GM12878 (cell line): Measurements from ENCODE around the gene S100A14. TPM values are rescaled to one million over a fixed set of nuclear protein-coding genes. Genes with fewer than 3 reads are reported as not detected.

Experiments used
- ATAC-seq: fragments of 200-7000 bp; cut with Tn5 transposase; 3 replicates; pipeline ENCODE4 v1.9.1; 2020; ENCODE audit warnings: mild to moderate bottlenecking, moderate library complexity
- BruUV-seq: library from RNA; stranded (reverse); fragments of 400-500 nt; replicated peaks from 2 replicates; lab custom pipeline; 2021; lab: Mats Ljungman, UMichigan
- CTCF ChIA-PET: fragments of 300-600 bp; sonication (Branson Sonifier 250); formaldehyde crosslinking; extraction: SDS; loops from one replicate; lab custom pipeline; 2021; ENCODE audit warnings: inconsistent platforms; lab: Yijun Ruan, JAX
- POLR2A ChIA-PET: fragments of 350-600 bp; formaldehyde crosslinking; extraction: SDS; loops from one replicate; lab custom pipeline; 2021; ENCODE audit warnings: inconsistent platforms; lab: Charles Lee
- RAD21 ChIA-PET: fragments of 300-600 bp; sonication (Branson Sonifier 250); formaldehyde crosslinking; loops from one replicate; lab custom pipeline; 2023; ENCODE audit warnings: antibody characterized with exemption; ENCODE audit not compliant: unreplicated experiment; lab: Charles Lee
- SMC1A ChIA-PET: fragments of 300-600 bp; sonication (Branson Sonifier 250); formaldehyde crosslinking; loops from one replicate; lab custom pipeline; 2023; ENCODE audit not compliant: unreplicated experiment, uncharacterized antibody; lab: Charles Lee
- DNase-seq: peaks from one replicate; pipeline ENCODE4 v3.0.0-alpha.2; 2011; ENCODE audit warnings: low read depth, low spot score
- FAIRE-seq: peaks from 3 replicates; lab custom pipeline; 2011; peaks lifted over from hg19 to GRCh38; lab: Jason Lieb, UNC
- H2AFZ ChIP-seq: 2 replicates; pipeline ENCODE4 v1.6.0; 2011; ENCODE audit warnings: low read depth, low read length, control low read depth; ENCODE audit not compliant: control insufficient read depth
- H3K27ac ChIP-seq: 2 replicates; pipeline ENCODE4 v1.5.1; 2011; ENCODE audit warnings: control low read depth; ENCODE audit not compliant: control insufficient read depth, insufficient read depth
- H3K27me3 ChIP-seq, 2 experiments: replicated peaks in 1 of 2; 2 replicates each; pipeline versions ENCODE4 v1.6.0 to v1.6.1; 2011; ENCODE audit warnings: low read length in 1 of 2; ENCODE audit not compliant: control insufficient read depth in 2 of 2, insufficient read depth in 2 of 2
- H3K36me3 ChIP-seq, 2 experiments: 2 replicates each; pipeline ENCODE4 v1.5.1; 2011; ENCODE audit warnings: low read length in 1 of 2; ENCODE audit not compliant: control insufficient read depth in 2 of 2, insufficient read depth in 2 of 2
- H3K4me1 ChIP-seq: 2 replicates; pipeline ENCODE4 v1.6.1; 2011; ENCODE audit warnings: mild to moderate bottlenecking, low read length, moderate library complexity, mixed read lengths; ENCODE audit not compliant: control insufficient read depth, insufficient read depth
- H3K4me2 ChIP-seq: 2 replicates; pipeline ENCODE4 v1.6.0; 2011; ENCODE audit warnings: control low read depth; ENCODE audit not compliant: control insufficient read depth, insufficient read depth
- H3K4me3 ChIP-seq: fragments of 200-600 bp; sonication (generic); 2 replicates; pipeline ENCODE4 v1.5.1; 2016
- H3K79me2 ChIP-seq: 2 replicates; pipeline ENCODE4 v1.6.0; 2011; ENCODE audit warnings: low read length; ENCODE audit not compliant: control insufficient read depth, insufficient read depth
- H3K9ac ChIP-seq: 2 replicates; pipeline ENCODE4 v1.8.0; 2011; ENCODE audit warnings: low read length, control low read depth, mixed read lengths; ENCODE audit not compliant: control insufficient read depth, insufficient read depth
- H3K9me3 ChIP-seq: replicated peaks from 3 replicates; pipeline ENCODE4 v1.5.1; 2011; ENCODE audit warnings: mild to moderate bottlenecking, low read length; ENCODE audit not compliant: control insufficient read depth, insufficient read depth
- H4K20me1 ChIP-seq: 2 replicates; pipeline ENCODE4 v1.6.0; 2011; ENCODE audit not compliant: control insufficient read depth, insufficient read depth
- BRCA1 ChIP-seq: IDR thresholded peaks from 2 replicates; pipeline ENCODE4 v1.6.1; 2011; ENCODE audit warnings: low read depth, low read length, improper control_type of control experiment
- CBX3 ChIP-seq: fragments of 200-600 bp; sonication (generic); IDR thresholded peaks from 2 replicates; pipeline ENCODE4 v1.6.1; 2016; ENCODE audit warnings: low read depth, borderline replicate concordance
- EED ChIP-seq: sonication (generic); IDR thresholded peaks from 2 replicates; pipeline ENCODE4 v1.6.1; 2016; ENCODE audit warnings: antibody characterized with exemption, low read depth
- FOS ChIP-seq: IDR thresholded peaks from 3 replicates; pipeline ENCODE4 v1.6.1; 2011; ENCODE audit warnings: borderline replicate concordance; ENCODE audit not compliant: insufficient read length; ENCODE audit errors: extremely low read depth
- HDAC2 ChIP-seq: fragments of 200-600 bp; sonication (generic); IDR thresholded peaks from 2 replicates; pipeline ENCODE4 v1.6.1; 2017
- IKZF1 ChIP-seq: fragments of 450-650 bp; conservative IDR thresholded peaks from 2 replicates; pipeline ENCODE4 v1.6.1; 2017; ENCODE audit warnings: antibody characterized with exemption, mild to moderate bottlenecking
- IKZF2 ChIP-seq, 2 experiments: fragments of 450-650 bp; IDR thresholded peaks; 2 replicates each; pipeline ENCODE4 v1.6.1; 2017; ENCODE audit warnings: mild to moderate bottlenecking in 2 of 2, moderate library complexity in 2 of 2
- KDM1A ChIP-seq: fragments of 200-600 bp; sonication (generic); IDR thresholded peaks from 2 replicates; pipeline ENCODE4 v1.6.1; 2016; ENCODE audit warnings: borderline replicate concordance
- MTA2 ChIP-seq: fragments of 450-650 bp; IDR thresholded peaks from 2 replicates; pipeline ENCODE4 v1.6.1; 2016; ENCODE audit warnings: low read depth, mild to moderate bottlenecking, moderate library complexity
- MYC ChIP-seq: IDR thresholded peaks from 2 replicates; pipeline ENCODE4 v1.6.1; 2011; ENCODE audit warnings: mild to moderate bottlenecking, low read length, moderate library complexity, inconsistent platforms; ENCODE audit not compliant: insufficient read depth, insufficient replicate concordance, insufficient read length, severe bottlenecking
- POLR2AphosphoS5 ChIP-seq: IDR thresholded peaks from 2 replicates; pipeline ENCODE4 v1.6.1; 2011; ENCODE audit warnings: mild to moderate bottlenecking, low read length, inconsistent platforms
- RAD21 ChIP-seq: IDR thresholded peaks from 2 replicates; pipeline ENCODE4 v1.6.1; 2011; ENCODE audit warnings: mild to moderate bottlenecking, low read depth, low read length, moderate library complexity; ENCODE audit not compliant: insufficient read depth
- RBBP5 ChIP-seq: fragments of 200-600 bp; sonication (generic); conservative IDR thresholded peaks from 2 replicates; pipeline ENCODE4 v1.6.1; 2016
- SIN3A ChIP-seq: IDR thresholded peaks from 2 replicates; pipeline ENCODE4 v1.6.1; 2012; ENCODE audit warnings: low read depth, low read length, improper control_type of control experiment
- ZNF217 ChIP-seq: fragments of 450-650 bp; IDR thresholded peaks from 2 replicates; pipeline ENCODE4 v1.6.1; 2017; ENCODE audit warnings: antibody characterized with exemption, mild to moderate bottlenecking
- ZZZ3 ChIP-seq: IDR thresholded peaks from 2 replicates; pipeline ENCODE4 v1.6.1; 2011; ENCODE audit warnings: low read depth; ENCODE audit not compliant: control insufficient read depth, insufficient read length
- WGBS: methylation state at CpG from one replicate; pipeline ENCODE4 v1.1.6; 2016; ENCODE audit warnings: low lambda C conversion rate; ENCODE audit not compliant: insufficient replicate concordance, insufficient coverage; ENCODE audit errors: missing lambda C conversion rate; 5-methylcytosine and 5-hydroxymethylcytosine counted together
- in situ Hi-C: fragments of 300-500 bp; cut with MboI; formaldehyde crosslinking; loops from 9 replicates; pipeline ENCODE4 v1.14.3; 2018; ENCODE audit warnings: mixed read lengths
- intact Hi-C: fragments of 100-400 bp; cut with micrococcal nuclease; formaldehyde crosslinking; loops from one replicate; pipeline ENCODE4 v1.14.2; 2022; ENCODE audit not compliant: unreplicated experiment
- polyA plus RNA-seq, 11 experiments: library from polyadenylated mRNA; depleted of rRNA in 4 of 11; unstranded in 6 of 11; stranded (reverse) in 5 of 11; fragments of >200 nt; fragmentation: Nextera tagmentation in 4 of 11; fragmentation: Illumina TruSeq in 1 of 11; extraction: Ambion mirVana in 4 of 11; extraction: Trizol in 1 of 11; gene quantifications; 1 replicate in 1 of 11; 2 replicates in 10 of 11; pipeline versions ENCODE4 v1.2.1 to v1.2.3, GENCODE V29; 2011 to 2016; ENCODE audit warnings: inconsistent platforms in 2 of 11, missing spikeins in 2 of 11, low read depth in 1 of 11
- total RNA-seq, 4 experiments: library from RNA; depleted of rRNA in 3 of 4; stranded (reverse); fragments of >200 nt in 3 of 4; fragmentation: Illumina TruSeq in 1 of 4; extraction: Trizol in 1 of 4; gene quantifications; 2 replicates each; pipeline versions ENCODE4 v1.2.1 to v1.2.3, GENCODE V29; 2013 to 2021
- TF ChIP-seq, protein P1 (sequence below): IDR thresholded peaks from 2 replicates; pipeline ENCODE4 v1.6.1; 2011; ENCODE audit warnings: borderline replicate concordance, low read depth, mild to moderate bottlenecking, moderate library complexity, mixed read lengths, low read length; ENCODE audit not compliant: insufficient read depth; ENCODE audit errors: extremely low read length

Gene S100A14
- total and polyA plus RNA-seq, 10 of the 15 experiments (the other 5 are each of a cell fraction or from before 2014, with no cell fraction given), result 0.20 to 0.77 (median 0.45) TPM; not detected in 4

DNA sequence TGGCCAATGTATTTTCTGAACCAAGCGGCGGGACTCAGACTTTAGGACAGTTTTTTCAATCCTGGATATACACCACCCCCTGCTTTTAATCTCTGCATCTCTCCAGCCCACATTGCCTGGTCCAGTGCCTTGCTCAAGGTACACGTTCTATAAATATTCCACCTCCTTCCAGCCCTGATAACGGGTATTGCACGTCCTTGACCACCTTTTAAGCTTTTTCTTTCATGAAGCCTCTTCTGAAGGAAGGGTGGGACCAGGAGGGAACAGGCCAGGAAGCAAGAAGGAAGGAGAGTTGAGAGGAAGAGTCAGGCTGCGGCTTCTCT lies 6.6 kb downstream of the S100A14 start:
- no TSS peak for BruUV-seq
- TF ChIP-seq CBX3 (no peak), RBBP5 (no peak), BRCA1 (no peak), SIN3A (no peak), ZZZ3 (no peak), POLR2AphosphoS5 (no peak), RAD21 (no peak), HDAC2 (no peak), IKZF1 (no peak), MTA2 (no peak), EED (no peak), ZNF217 (no peak), IKZF2 (IDR thresholded peaks at IDR 0.05) (no peak), KDM1A (no peak), MYC (no peak), FOS (no peak)
- TF ChIP-seq, protein P1, sequence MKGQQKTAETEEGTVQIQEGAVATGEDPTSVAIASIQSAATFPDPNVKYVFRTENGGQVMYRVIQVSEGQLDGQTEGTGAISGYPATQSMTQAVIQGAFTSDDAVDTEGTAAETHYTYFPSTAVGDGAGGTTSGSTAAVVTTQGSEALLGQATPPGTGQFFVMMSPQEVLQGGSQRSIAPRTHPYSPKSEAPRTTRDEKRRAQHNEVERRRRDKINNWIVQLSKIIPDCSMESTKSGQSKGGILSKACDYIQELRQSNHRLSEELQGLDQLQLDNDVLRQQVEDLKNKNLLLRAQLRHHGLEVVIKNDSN, result no peak
- no peak overlapping the region for H3K4me2 ChIP-seq
- H4K20me1 ChIP-seq, result no peaks in the 10 kb centered on the region
- no peak overlapping the region for H2AFZ ChIP-seq
- DNase-seq, result no peak
- in situ Hi-C loops (no loop called here), intact Hi-C loops (no loop called here)
- RAD21 ChIA-PET, result no interaction called here
- H3K9me3 ChIP-seq, result no peaks in the 10 kb centered on the region
- FAIRE-seq, result no peak
- no peaks in the 10 kb centered on the region for H3K4me1 ChIP-seq
- H3K36me3 ChIP-seq, result no peaks in the 10 kb centered on the region
- ATAC-seq, result no peak
- no peak overlapping the region for H3K27ac ChIP-seq
- CTCF ChIA-PET, result no interaction called here
- whole genome bisulfite sequencing, result 45% methylated on average over 6 of the region's 6 CpGs
- no peaks in the 10 kb centered on the region for H3K27me3 ChIP-seq
- H3K4me3 ChIP-seq, result no peak overlapping the region
- no peaks in the 10 kb centered on the region for H3K79me2 ChIP-seq
- no peak overlapping the region for H3K9ac ChIP-seq
- POLR2A ChIA-PET, result no interaction called here
- SMC1A ChIA-PET, result no interaction called here
